Gastroesophageal sphincter (tissue), 3 donors: ENCODE measurements around the gene PPP2R2B.

Source experiments
- POLR2A ChIP-seq, 2 donors: fragments of 450-650 bp; IDR thresholded peaks; one replicate each; pipeline ENCODE4 v1.6.1; 2017; ENCODE audit warnings: antibody characterized with exemption in 2 of 2, mild to moderate bottlenecking in 2 of 2, moderate library complexity in 1 of 2
- TF ChIP-seq, protein P1 (sequence below), 4 experiments: fragments of 200-600 bp in 2 of 4; fragments of 450-650 bp in 2 of 4; sonication (generic) in 1 of 4; IDR thresholded peaks; one replicate each; pipeline ENCODE4 v1.5.1; 2017 to 2019; ENCODE audit warnings: antibody characterized with exemption in 4 of 4, mild to moderate bottlenecking in 2 of 4, moderate library complexity in 2 of 4

- TF ChIP-seq, protein P1, sequence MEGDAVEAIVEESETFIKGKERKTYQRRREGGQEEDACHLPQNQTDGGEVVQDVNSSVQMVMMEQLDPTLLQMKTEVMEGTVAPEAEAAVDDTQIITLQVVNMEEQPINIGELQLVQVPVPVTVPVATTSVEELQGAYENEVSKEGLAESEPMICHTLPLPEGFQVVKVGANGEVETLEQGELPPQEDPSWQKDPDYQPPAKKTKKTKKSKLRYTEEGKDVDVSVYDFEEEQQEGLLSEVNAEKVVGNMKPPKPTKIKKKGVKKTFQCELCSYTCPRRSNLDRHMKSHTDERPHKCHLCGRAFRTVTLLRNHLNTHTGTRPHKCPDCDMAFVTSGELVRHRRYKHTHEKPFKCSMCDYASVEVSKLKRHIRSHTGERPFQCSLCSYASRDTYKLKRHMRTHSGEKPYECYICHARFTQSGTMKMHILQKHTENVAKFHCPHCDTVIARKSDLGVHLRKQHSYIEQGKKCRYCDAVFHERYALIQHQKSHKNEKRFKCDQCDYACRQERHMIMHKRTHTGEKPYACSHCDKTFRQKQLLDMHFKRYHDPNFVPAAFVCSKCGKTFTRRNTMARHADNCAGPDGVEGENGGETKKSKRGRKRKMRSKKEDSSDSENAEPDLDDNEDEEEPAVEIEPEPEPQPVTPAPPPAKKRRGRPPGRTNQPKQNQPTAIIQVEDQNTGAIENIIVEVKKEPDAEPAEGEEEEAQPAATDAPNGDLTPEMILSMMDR (IDR thresholded peaks at IDR 0.05), result no peak
- no peak for TF ChIP-seq POLR2A (IDR thresholded peaks at IDR 0.05)
Observed at GRCh38 chr5:146642410-146642809, 236.1 kb downstream of the PPP2R2B start.
